HCT116 (cell line): ENCODE results near the gene LRP1. TPM values are rescaled to one million over a fixed set of nuclear protein-coding genes. Genes with fewer than 3 reads are reported as not detected.

ENCODE experiments used
- ATAC-seq: fragments of 200-7000 bp; cut with Tn5 transposase; 2 replicates; pipeline ENCODE4 v1.9.1; 2020; ENCODE audit warnings: mild to moderate bottlenecking, moderate library complexity
- BruUV-seq: library from RNA; stranded (reverse); fragments of 400-500 nt; replicated peaks from 2 replicates; lab custom pipeline; 2021; lab: Mats Ljungman, UMichigan
- CTCF ChIA-PET: fragments of 300-600 bp; sonication (Branson Sonifier 250); formaldehyde crosslinking; loops from one replicate; lab custom pipeline; 2021; ENCODE audit warnings: antibody characterized with exemption; lab: Charles Lee
- POLR2A ChIA-PET: fragments of 300-600, 350-600 bp; sonication (Branson Sonifier 250); formaldehyde crosslinking; loops from one replicate; lab custom pipeline; 2021; ENCODE audit warnings: antibody characterized with exemption; lab: Charles Lee
- RAD21 ChIA-PET, 2 experiments: fragments of 300-600 bp; sonication (Branson Sonifier 250); formaldehyde crosslinking; loops; one replicate each; lab custom pipeline; 2023; ENCODE audit warnings: low total read pairs in 2 of 2; ENCODE audit not compliant: uncharacterized antibody in 2 of 2, unreplicated experiment in 2 of 2, low non-redundant PET in 1 of 2; lab: Charles Lee
- DNase-seq: peaks from one replicate; pipeline ENCODE4 v3.0.0-alpha.2; 2010; ENCODE audit warnings: low read depth, low spot score
- H2AFZ ChIP-seq: fragments of 200-600 bp; shearing (Covaris generic), sonication (generic); 2 replicates; pipeline ENCODE4 v1.6.1; 2017; ENCODE audit warnings: low read depth, mixed run types, mixed read lengths, antibody characterized with exemption, low read length; ENCODE audit not compliant: poor library complexity, severe bottlenecking
- H3K27ac ChIP-seq: 2 replicates; pipeline ENCODE4 v1.5.1; 2012; ENCODE audit warnings: low read depth, low read length
- H3K27me3 ChIP-seq: fragments of 200-600 bp; sonication (generic); 2 replicates; pipeline ENCODE4 v1.6.1; 2016; ENCODE audit warnings: mixed run types, low read length, mixed read lengths; ENCODE audit not compliant: insufficient read depth
- H3K36me3 ChIP-seq, 2 experiments: fragments of 200-500 bp in 1 of 2; fragments of 200-600 bp in 1 of 2; sonication (Bioruptor generic) in 1 of 2; sonication (generic) in 1 of 2; 2 replicates each; pipeline versions ENCODE4 v1.5.1 to v1.6.1; 2014 to 2016; ENCODE audit warnings: low read length in 2 of 2, inconsistent platforms in 1 of 2, mixed read lengths in 1 of 2, mixed run types in 1 of 2; ENCODE audit not compliant: insufficient read depth in 2 of 2, control insufficient read depth in 1 of 2
- H3K4me1 ChIP-seq, 2 experiments: fragments of 200-600 bp in 1 of 2; sonication (generic) in 1 of 2; 2 replicates each; pipeline versions ENCODE4 v1.5.1 to v1.6.1; 2012 to 2017; ENCODE audit warnings: low read length in 2 of 2, inconsistent platforms in 1 of 2, mild to moderate bottlenecking in 1 of 2, mixed read lengths in 1 of 2, mixed run types in 1 of 2, moderate library complexity in 1 of 2; ENCODE audit not compliant: insufficient read depth in 2 of 2, control insufficient read depth in 1 of 2
- H3K4me2 ChIP-seq: fragments of 200-600 bp; sonication (generic); 2 replicates; pipeline ENCODE4 v1.6.1; 2017; ENCODE audit warnings: mixed run types, low read length, mixed read lengths
- H3K4me3 ChIP-seq, 2 experiments: fragments of 200-600 bp in 1 of 2; sonication (generic) in 1 of 2; replicated peaks in 1 of 2; 2 replicates each; pipeline ENCODE4 v1.5.1; 2011 to 2016; ENCODE audit warnings: low read length in 2 of 2, control low read depth in 1 of 2, low read depth in 1 of 2, mild to moderate bottlenecking in 1 of 2, mixed read lengths in 1 of 2, mixed run types in 1 of 2
- H3K79me2 ChIP-seq: fragments of 200-600 bp; sonication (generic); 2 replicates; pipeline ENCODE4 v1.6.1; 2017; ENCODE audit warnings: mild to moderate bottlenecking, mixed run types, low read length, moderate library complexity, mixed read lengths; ENCODE audit not compliant: insufficient read depth
- H3K9ac ChIP-seq: fragments of 200-600 bp; sonication (generic); 2 replicates; pipeline ENCODE4 v1.6.1; 2016; ENCODE audit warnings: low read length, mixed read lengths
- H3K9me2 ChIP-seq: fragments of 200-600 bp; sonication (generic), shearing (Covaris generic); 2 replicates; pipeline ENCODE4 v1.6.1; 2017; ENCODE audit warnings: mixed run types, mild to moderate bottlenecking, moderate library complexity; ENCODE audit not compliant: insufficient read depth
- H3K9me3 ChIP-seq, 2 experiments: fragments of 200-500 bp in 1 of 2; fragments of 200-600 bp in 1 of 2; sonication (Bioruptor generic) in 1 of 2; sonication (generic) in 1 of 2; 2 replicates each; pipeline ENCODE4 v1.6.1; 2014 to 2017; ENCODE audit warnings: low read length in 2 of 2, mixed read lengths in 2 of 2, inconsistent platforms in 1 of 2, low read depth in 1 of 2, mild to moderate bottlenecking in 1 of 2, mixed run types in 1 of 2, moderate library complexity in 1 of 2; ENCODE audit not compliant: control insufficient read depth in 1 of 2, insufficient read depth in 1 of 2
- H4K20me1 ChIP-seq: fragments of 200-600 bp; sonication (generic), shearing (Covaris generic); 2 replicates; pipeline ENCODE4 v1.6.1; 2017; ENCODE audit warnings: mixed run types, mild to moderate bottlenecking, moderate library complexity; ENCODE audit not compliant: insufficient read depth
- CBX3 ChIP-seq: IDR thresholded peaks from 2 replicates; pipeline ENCODE4 v1.6.1; 2012; ENCODE audit warnings: low read depth
- CEBPB ChIP-seq: IDR thresholded peaks from 2 replicates; pipeline ENCODE4 v1.6.1; 2012; ENCODE audit warnings: low read depth
- EGR1 ChIP-seq: IDR thresholded peaks from 2 replicates; pipeline ENCODE4 v1.6.1; 2012; ENCODE audit warnings: low read depth
- ELF1 ChIP-seq: IDR thresholded peaks from 2 replicates; pipeline ENCODE4 v1.6.1; 2012; ENCODE audit warnings: low read depth, borderline replicate concordance
- EZH2 ChIP-seq: fragments of 200-600 bp; sonication (generic); IDR thresholded peaks from 2 replicates; pipeline ENCODE4 v1.6.1; 2017; ENCODE audit warnings: antibody characterized with exemption, mixed run types
- FOSL1 ChIP-seq: IDR thresholded peaks from 2 replicates; pipeline ENCODE4 v1.6.1; 2012; ENCODE audit warnings: low read depth
- POLR2AphosphoS5 ChIP-seq: IDR thresholded peaks from 2 replicates; pipeline ENCODE4 v1.6.1; 2011; ENCODE audit warnings: mild to moderate bottlenecking, low read depth, low read length, moderate library complexity
- RAD21 ChIP-seq: IDR thresholded peaks from 2 replicates; pipeline ENCODE4 v1.6.1; 2012; ENCODE audit warnings: low read depth, mild to moderate bottlenecking
- SP1 ChIP-seq: IDR thresholded peaks from 2 replicates; pipeline ENCODE4 v1.6.1; 2012; ENCODE audit warnings: low read depth
- SRF ChIP-seq: IDR thresholded peaks from 2 replicates; pipeline ENCODE4 v1.6.1; 2012; ENCODE audit warnings: low read depth
- ZFX ChIP-seq: fragments of 450-650 bp; IDR thresholded peaks from 2 replicates; pipeline ENCODE4 v1.6.1; 2017
- ZNF274 ChIP-seq: fragments of 200-500 bp; sonication (Bioruptor generic); IDR thresholded peaks from 2 replicates; pipeline ENCODE4 v1.6.1; 2014; ENCODE audit warnings: mild to moderate bottlenecking, low read depth, low read length, inconsistent platforms
- intact Hi-C: fragments of 100-400 bp; cut with micrococcal nuclease; formaldehyde crosslinking; loops from 2 replicates; pipeline ENCODE4 v1.10.0; 2022
- total RNA-seq: library from RNA; stranded (reverse); gene quantifications from one replicate; pipeline ENCODE4 v1.2.1, GENCODE V29; 2021; ENCODE audit not compliant: unreplicated experiment
- TF ChIP-seq, protein P1 (sequence below): IDR thresholded peaks from 2 replicates; pipeline ENCODE4 v1.6.1; 2012; ENCODE audit warnings: low read depth
- TF ChIP-seq, protein P2 (sequence below): IDR thresholded peaks from 2 replicates; pipeline ENCODE4 v1.6.1; 2012
- TF ChIP-seq, protein P3 (sequence below): IDR thresholded peaks from 2 replicates; pipeline ENCODE4 v1.6.1; 2011; ENCODE audit warnings: mild to moderate bottlenecking, low read length, moderate library complexity; ENCODE audit not compliant: insufficient replicate concordance; ENCODE audit errors: extremely low read depth
- TF ChIP-seq, protein P4 (sequence below): IDR thresholded peaks from 2 replicates; pipeline ENCODE4 v1.6.1; 2012

The LRP1 gene
- total RNA-seq, 1 experiment from 2014 or later: 12.0 TPM

DNA sequence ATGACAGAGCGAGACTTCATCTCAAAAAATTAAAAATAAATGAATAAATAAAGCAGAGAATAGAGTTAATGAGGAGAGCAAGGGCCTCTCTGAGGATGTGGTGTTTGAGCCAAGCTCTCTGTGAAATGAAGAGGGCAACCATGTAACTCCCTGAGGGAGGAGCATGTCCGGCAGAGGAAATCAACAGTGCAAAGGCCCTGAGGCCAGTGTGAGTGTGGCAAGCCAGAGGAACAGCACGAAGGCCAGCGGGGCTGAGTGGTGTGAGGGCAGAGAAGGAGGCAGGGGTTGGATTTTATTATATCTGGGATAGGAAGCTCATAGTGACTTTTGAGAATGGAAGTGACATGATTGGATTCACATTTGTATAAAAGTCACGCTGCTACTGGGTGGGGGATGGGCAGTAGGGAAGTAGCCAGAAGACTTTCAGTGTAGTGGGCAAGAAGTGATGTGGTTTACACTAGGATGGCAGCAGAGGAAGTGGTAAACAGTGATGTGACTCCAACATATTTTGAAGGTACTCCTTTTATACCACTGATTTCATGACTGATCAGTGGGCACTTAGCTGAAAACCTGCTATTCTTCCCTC, 29.4 kb downstream of the LRP1 start:
- intact Hi-C loops: no loop called here
- RAD21 ChIA-PET: no interaction called here
- CTCF ChIA-PET: no interaction called here

DNA sequence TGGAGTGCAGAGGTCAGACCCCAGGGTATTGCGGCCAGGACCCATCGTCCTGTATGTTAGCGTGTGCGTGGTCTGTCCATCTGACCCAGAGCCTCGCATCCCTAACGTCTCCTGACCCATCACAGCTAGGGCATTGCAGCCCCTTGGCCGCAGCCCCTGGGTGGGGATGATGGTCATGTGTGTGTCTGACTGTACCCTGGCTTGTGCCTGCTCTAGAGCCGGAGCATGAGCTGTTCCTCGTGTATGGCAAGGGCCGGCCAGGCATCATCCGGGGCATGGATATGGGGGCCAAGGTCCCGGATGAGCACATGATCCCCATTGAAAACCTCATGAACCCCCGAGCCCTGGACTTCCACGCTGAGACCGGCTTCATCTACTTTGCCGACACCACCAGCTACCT, 29.9 kb downstream of the LRP1 start:
- Histone ChIP-seq H3K36me3 (peaks cover 0 to 2% of the 10 kb centered on the region in 2 experiments; a peak in 1 of 4 replicates), H3K27me3 (no peaks in the 10 kb centered on the region), H3K4me1 (no peaks in the 10 kb centered on the region), H3K9ac (no peak overlapping the region), H2AFZ (no peak overlapping the region), H4K20me1 (no peaks in the 10 kb centered on the region), H3K9me2 (no peaks in the 10 kb centered on the region), H3K4me3 (no peak overlapping the region), H3K4me2 (no peak overlapping the region), H3K79me2 (no peaks in the 10 kb centered on the region), H3K9me3 (no peaks in the 10 kb centered on the region), H3K27ac (no peak overlapping the region)
- ChIA-PET CTCF (no interaction called here), RAD21 (no interaction called here), POLR2A (no interaction called here)
- ATAC-seq (no peak), DNase-seq (no peak)
- intact Hi-C loops: no loop called here
- no TSS peak for BruUV-seq
- TF ChIP-seq RAD21: no peak
- TF ChIP-seq, protein P1, sequence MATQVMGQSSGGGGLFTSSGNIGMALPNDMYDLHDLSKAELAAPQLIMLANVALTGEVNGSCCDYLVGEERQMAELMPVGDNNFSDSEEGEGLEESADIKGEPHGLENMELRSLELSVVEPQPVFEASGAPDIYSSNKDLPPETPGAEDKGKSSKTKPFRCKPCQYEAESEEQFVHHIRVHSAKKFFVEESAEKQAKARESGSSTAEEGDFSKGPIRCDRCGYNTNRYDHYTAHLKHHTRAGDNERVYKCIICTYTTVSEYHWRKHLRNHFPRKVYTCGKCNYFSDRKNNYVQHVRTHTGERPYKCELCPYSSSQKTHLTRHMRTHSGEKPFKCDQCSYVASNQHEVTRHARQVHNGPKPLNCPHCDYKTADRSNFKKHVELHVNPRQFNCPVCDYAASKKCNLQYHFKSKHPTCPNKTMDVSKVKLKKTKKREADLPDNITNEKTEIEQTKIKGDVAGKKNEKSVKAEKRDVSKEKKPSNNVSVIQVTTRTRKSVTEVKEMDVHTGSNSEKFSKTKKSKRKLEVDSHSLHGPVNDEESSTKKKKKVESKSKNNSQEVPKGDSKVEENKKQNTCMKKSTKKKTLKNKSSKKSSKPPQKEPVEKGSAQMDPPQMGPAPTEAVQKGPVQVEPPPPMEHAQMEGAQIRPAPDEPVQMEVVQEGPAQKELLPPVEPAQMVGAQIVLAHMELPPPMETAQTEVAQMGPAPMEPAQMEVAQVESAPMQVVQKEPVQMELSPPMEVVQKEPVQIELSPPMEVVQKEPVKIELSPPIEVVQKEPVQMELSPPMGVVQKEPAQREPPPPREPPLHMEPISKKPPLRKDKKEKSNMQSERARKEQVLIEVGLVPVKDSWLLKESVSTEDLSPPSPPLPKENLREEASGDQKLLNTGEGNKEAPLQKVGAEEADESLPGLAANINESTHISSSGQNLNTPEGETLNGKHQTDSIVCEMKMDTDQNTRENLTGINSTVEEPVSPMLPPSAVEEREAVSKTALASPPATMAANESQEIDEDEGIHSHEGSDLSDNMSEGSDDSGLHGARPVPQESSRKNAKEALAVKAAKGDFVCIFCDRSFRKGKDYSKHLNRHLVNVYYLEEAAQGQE: no peak
- no peak for TF ChIP-seq CEBPB
- TF ChIP-seq, protein P2, sequence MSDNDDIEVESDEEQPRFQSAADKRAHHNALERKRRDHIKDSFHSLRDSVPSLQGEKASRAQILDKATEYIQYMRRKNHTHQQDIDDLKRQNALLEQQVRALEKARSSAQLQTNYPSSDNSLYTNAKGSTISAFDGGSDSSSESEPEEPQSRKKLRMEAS: no peak
- no peak for TF ChIP-seq EZH2
- TF ChIP-seq ZFX: no peak
- no peak for TF ChIP-seq POLR2AphosphoS5
- TF ChIP-seq ZNF274: no peak
- no peak for TF ChIP-seq FOSL1
- no peak for TF ChIP-seq SP1

More for the DNA sequence above, 29.4 kb downstream of the LRP1 start:
- no peak for ATAC-seq
- Histone ChIP-seq H3K36me3 (peaks cover 0 to 2% of the 10 kb centered on the region in 2 experiments; a peak in 1 of 4 replicates), H3K4me1 (no peaks in the 10 kb centered on the region), H4K20me1 (no peaks in the 10 kb centered on the region), H3K4me2 (no peak overlapping the region), H3K9me3 (no peaks in the 10 kb centered on the region), H3K79me2 (no peaks in the 10 kb centered on the region), H2AFZ (no peak overlapping the region), H3K4me3 (no peak overlapping the region), H3K27ac (no peak overlapping the region), H3K9ac (no peak overlapping the region), H3K9me2 (no peaks in the 10 kb centered on the region), H3K27me3 (no peaks in the 10 kb centered on the region)
- POLR2A ChIA-PET: no interaction called here
- no peak for TF ChIP-seq SRF
- no peak for TF ChIP-seq ZNF274
- no peak for TF ChIP-seq EGR1
- TF ChIP-seq, protein P3, sequence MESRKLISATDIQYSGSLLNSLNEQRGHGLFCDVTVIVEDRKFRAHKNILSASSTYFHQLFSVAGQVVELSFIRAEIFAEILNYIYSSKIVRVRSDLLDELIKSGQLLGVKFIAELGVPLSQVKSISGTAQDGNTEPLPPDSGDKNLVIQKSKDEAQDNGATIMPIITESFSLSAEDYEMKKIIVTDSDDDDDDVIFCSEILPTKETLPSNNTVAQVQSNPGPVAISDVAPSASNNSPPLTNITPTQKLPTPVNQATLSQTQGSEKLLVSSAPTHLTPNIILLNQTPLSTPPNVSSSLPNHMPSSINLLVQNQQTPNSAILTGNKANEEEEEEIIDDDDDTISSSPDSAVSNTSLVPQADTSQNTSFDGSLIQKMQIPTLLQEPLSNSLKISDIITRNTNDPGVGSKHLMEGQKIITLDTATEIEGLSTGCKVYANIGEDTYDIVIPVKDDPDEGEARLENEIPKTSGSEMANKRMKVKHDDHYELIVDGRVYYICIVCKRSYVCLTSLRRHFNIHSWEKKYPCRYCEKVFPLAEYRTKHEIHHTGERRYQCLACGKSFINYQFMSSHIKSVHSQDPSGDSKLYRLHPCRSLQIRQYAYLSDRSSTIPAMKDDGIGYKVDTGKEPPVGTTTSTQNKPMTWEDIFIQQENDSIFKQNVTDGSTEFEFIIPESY: no peak
- TF ChIP-seq, protein P4, sequence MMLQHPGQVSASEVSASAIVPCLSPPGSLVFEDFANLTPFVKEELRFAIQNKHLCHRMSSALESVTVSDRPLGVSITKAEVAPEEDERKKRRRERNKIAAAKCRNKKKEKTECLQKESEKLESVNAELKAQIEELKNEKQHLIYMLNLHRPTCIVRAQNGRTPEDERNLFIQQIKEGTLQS: no peak
- TF ChIP-seq ELF1: no peak
- TF ChIP-seq CBX3: no peak
- TF ChIP-seq EZH2: no peak
- BruUV-seq: no TSS peak
- DNase-seq: no peak
